Nucleus accumbens (tissue), 56 donors: ENCODE data around the gene HLA-DQB2.
"Not testable (repeated sequence)": the region's sequence is repeated elsewhere in the genome, so short reads cannot be mapped to it uniquely, and the experiment has no call there.

Experiments used
- DNase-seq, 56 donors: peaks; one replicate each; lab custom pipeline; 2025; lab: John Stamatoyannopoulos, UW

HLA-DQB2 gene

DNA sequence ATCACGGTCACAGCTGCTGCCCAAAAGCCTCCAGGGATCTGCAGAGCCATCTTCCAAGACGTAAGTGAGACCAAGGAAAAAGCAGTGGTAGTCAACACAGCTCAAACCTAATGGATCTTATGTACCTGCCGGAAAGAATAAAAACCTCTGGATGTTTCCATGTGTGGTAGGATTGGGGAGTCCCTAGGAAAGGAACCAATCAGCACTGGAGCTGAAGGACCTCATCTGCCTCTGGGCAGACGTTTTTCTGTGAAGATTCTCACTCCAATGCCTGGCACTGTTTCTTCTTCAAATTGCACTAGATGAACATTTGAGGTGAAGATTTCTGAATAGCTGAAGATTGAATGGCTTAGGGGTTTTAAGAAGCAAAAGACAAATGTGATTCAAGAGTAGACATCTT, at the start of gene HLA-DQB2:
Gene HLA-DQB2, minus strand, starts transcription at position 112 of the 400 bp plus-strand sequence. Its CDS starts 62 bp downstream, at position 50.
- no peak for DNase-seq

DNA sequence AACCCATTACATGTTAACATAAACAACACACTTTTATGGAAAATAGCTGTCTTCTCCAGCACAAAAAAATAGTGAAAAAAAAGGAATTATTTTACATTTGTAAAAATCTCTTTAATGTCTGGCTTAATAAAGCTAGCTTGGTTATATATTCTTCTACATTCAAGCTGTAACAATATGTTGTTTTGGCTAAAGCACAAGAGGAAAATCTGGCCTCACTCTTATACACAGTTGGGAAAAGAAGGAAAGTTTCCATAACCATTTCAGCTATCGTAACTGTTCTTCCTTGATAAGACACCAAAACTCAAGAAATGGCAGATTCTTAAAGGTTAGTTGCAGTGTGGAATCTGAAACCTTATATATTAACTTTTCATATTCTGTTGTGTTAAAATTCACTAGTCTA, 45.8 kb upstream of the HLA-DQB2 start:
- DNase-seq: no peak

GRCh38 chr6:32807020-32807580, 43.8 kb upstream of the HLA-DQB2 start:
- DNase-seq: no peak

DNA sequence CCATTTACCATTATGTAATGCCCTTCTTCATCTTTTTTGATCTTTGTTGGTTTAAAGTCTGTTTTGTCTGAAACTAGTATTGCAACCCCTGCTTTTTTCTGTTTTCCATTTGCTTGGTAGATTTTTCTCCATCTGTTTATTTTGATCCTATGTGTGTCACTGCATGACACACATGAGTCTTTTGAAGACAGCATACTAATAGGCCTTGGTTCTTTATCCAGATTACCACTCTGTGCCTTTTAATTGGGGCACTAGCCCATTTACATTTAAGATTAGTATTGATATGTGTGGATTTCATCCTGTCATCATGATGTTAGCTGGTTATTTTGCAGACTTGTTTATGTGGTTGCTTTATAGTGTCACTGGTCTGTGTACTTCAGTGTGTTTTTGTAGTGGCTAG, 42.1 kb upstream of the HLA-DQB2 start:
- DNase-seq: not testable (repeated sequence)

DNA sequence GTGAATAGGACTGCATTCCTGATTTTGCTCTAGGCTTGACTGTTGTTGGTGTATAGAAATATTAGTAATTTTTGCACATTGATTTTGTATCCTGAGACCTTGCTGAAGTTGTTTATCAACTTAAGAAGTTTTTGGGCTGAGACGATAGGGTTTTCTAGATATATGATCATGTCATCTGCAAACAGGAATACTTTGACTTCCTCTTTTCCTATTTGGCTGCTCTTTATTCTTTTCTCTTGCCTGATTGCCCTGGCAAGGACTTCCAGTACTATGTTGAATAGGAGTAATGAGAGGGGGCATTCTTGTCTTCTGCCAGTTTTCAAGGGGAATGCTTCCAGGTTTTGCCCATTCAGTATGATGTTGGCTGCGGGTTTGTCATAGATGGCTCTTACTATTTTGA, 40.1 kb upstream of the HLA-DQB2 start:
- no peak for DNase-seq

- no peak for DNase-seq
Measured at GRCh38 chr6:32799740-32800139, 36.4 kb upstream of the HLA-DQB2 start.

DNA sequence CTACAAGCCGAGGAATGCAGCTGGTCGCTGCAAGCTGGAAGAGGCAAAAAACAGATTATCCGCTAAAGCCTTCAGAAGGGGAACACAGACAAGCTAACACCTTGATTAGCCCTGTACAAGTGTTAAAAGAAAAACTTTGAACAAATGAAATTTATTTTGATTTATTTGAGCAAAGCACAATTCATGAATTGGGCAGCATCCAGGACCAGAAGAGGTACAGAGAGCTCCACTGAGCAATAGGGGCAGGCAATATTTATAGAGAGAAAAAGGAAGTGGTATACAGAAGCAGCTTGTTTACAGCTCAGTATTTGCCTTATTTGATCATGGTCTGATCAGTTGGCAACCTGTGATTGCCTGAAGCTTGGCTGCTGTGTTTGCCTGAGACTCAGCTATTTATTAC, 35.8 kb upstream of the HLA-DQB2 start:
- no peak for DNase-seq

DNA sequence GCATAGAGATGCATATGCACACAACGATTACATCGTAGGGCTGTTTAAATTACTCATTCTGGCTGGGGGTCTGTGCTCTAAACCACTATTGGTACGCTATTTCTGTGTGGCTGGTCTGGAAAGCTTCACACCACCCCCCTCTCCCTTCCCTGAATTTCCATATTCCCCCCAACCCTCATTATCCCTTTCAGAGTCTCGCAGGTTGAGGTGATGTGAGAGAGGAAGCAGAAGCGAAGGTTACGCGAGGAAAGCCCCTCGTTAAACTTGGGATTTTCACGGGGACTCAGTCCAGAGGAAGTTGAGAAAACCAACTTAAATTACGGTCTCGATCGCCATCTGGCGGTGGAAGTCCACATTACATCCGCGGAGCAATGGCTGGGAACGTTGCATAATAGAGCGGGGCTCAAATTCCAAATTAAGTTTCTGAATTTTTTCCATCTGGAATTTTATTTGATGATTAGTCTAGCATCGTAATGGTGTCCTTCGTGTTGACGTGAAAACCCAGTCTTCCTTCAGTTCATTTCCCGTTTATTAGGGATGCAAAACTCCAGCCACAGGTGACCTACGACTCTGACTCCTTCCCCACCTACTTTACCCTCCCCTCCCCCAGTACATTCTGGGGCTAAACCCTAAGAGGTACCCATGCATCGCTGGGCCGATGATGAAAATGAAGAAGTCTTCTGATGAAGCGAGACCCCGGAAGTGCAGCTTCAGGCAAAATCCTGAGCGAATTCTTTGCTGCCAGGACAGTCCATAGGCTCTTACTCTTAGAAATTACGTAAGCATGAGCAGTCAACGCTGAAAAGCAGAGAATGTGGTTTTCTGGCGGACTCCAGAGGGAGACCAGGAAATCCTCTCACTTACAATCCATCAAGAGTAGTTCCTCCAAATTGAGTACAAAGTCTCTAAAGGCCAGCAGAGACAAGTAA, 33.8 kb upstream of the HLA-DQB2 start:
- peak in 47 of 56 donors; percentile 3 to 85 (median 35) for DNase-seq

GRCh38 chr6:32794510-32794909, 31.2 kb upstream of the HLA-DQB2 start:
- no peak for DNase-seq

DNA sequence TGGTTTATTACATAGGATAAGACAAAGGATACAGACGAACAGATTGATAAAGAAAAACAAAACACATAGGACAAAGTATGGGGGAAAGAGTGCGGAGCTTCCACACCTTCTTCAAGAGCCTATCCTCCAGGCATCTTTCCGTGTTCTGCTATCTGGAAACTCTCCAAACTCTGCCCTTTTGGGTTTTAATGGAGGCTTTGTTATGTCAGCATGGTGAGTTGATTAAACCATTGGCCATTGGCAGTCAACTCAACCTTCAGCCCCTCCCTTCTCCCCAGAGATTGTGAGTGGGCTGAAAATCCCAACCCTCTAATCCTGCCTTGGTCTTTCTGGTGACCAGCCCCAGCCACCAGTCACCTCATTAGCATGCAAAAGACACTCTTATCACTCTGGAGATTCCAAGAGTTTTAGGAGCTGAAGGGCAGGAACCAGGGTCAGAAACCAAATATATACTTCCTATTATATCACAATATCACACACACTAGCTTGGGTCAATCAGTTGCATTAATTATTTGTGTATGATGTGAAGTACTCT, 29.6 kb upstream of the HLA-DQB2 start:
- no peak for DNase-seq

DNA sequence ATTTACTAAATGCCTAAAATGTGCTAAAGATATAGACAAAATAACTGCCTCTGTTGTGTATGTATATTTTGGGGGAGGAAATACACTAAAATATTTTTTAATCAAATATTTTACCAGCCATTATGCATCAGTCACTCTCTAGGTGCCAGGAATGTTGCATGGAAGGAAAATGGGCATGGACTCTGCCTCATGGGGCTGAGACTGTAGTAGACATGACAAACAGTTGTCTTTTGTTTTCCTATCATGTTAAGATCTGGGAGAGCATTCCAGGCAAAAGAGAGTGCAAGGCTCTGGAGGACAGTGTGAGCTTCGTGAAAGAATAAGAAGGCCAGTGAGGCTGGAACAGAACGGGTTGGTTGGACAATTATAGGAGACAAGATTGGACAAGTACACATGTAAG, 27.0 kb upstream of the HLA-DQB2 start:
- no peak for DNase-seq

- DNase-seq: peak in 12 of 56 donors; percentile 1 to 32 (median 10)
Measured at GRCh38 chr6:32785781-32786533, 22.6 kb upstream of the HLA-DQB2 start.

- not testable (repeated sequence) for DNase-seq
Measured at GRCh38 chr6:32782923-32783322, 19.6 kb upstream of the HLA-DQB2 start.

DNA sequence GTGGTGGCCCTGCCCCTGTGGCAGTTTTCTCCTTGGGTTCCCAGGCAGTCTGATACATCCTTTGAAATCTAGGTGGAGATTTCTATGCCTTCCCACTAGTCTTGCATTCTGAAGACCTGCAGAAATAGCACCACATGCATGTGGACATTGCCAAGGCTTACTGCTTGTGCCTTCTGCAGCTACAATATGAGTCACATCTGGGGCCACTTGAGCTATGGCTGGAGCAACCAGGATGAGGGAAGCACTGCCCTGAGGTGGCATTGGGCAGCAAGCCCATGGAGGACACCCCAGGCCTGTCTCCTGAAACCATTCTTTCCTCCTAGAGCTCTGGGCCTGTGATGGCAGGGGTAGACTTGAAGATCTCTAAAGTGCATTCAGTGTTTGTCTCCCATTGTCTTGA, 15.7 kb upstream of the HLA-DQB2 start:
- no peak for DNase-seq

- no peak for DNase-seq
Measured at GRCh38 chr6:32775071-32775470, 11.7 kb upstream of the HLA-DQB2 start.

GRCh38 chr6:32774426-32774825, 11.1 kb upstream of the HLA-DQB2 start:
- no peak for DNase-seq

- DNase-seq: no peak
Measured at GRCh38 chr6:32772656-32773055, 9.3 kb upstream of the HLA-DQB2 start.

- no peak for DNase-seq
Measured at GRCh38 chr6:32764048-32764447, 716 bp upstream of the HLA-DQB2 start.

GRCh38 chr6:32761548-32761947, 1.8 kb downstream of the HLA-DQB2 start:
- DNase-seq: no peak

DNA sequence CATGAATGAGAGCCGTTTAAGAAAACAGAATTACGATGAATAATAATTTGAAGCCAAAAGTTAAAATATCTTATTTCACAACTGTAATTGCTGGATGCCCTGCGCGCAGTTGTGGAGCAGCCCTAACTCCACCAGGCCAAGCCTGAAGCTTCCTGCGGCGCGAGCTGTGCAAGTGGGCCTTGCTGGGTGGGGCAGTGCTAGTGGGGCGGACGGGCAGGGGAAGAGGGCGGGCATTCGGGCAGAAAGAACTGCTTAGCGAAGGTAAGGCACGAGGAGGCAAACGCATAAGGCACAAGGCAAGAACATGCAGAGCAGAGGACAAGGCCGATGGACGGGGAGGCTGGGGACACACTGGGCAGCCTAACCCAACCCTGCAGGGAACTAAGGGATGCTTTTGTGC, 2.3 kb downstream of the HLA-DQB2 start:
- no peak for DNase-seq

DNA sequence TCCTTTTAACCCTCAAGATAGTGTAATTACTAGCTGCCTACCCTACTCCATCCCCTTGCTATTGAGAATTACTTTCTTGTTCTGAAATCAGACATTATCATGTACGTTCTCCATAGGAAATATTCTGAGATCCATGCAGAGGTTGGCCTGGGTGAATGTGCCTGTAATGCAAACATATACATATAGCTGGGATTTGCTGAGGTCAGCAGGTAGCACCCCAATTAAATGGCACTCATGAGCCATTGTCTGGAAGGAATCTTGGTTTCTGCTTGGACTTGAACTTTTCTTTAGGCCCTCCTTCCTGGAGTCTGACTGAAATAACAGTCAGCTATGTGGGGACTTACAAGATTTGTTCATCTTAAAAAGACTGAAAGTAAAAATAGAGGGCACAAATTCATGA, 3.7 kb downstream of the HLA-DQB2 start:
- no peak for DNase-seq
